ENCODE results near the gene KATNB1.

DNA sequence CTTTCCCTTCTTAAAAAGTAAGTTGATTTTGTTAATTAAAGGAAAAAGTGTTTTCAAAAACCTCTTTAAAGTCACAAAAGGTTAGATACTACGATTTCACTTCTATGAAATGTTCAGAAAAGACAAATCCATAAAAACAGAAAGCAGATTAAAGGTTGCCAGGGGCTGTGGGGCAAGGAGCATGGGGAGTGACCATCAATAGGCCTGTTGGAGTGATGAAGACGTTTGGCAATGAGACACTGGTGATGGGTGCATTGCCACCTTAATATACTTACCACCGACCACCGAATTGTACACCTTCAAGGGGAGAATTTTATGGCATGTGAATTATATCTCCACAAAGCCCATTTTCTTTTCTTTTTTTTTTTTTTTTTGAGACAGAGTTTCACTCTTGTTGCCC lies 47.5 kb downstream of the KATNB1 start:
- TF ChIP-seq, protein P1, sequence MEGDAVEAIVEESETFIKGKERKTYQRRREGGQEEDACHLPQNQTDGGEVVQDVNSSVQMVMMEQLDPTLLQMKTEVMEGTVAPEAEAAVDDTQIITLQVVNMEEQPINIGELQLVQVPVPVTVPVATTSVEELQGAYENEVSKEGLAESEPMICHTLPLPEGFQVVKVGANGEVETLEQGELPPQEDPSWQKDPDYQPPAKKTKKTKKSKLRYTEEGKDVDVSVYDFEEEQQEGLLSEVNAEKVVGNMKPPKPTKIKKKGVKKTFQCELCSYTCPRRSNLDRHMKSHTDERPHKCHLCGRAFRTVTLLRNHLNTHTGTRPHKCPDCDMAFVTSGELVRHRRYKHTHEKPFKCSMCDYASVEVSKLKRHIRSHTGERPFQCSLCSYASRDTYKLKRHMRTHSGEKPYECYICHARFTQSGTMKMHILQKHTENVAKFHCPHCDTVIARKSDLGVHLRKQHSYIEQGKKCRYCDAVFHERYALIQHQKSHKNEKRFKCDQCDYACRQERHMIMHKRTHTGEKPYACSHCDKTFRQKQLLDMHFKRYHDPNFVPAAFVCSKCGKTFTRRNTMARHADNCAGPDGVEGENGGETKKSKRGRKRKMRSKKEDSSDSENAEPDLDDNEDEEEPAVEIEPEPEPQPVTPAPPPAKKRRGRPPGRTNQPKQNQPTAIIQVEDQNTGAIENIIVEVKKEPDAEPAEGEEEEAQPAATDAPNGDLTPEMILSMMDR (conservative IDR thresholded peaks at IDR 0.05 in 1 of 2, IDR thresholded peaks at IDR 0.05 in 1 of 2; ENCODE audit: low read depth in 1 of 2, low read length in 2 of 2) = no peak
- no peak for TF ChIP-seq EZH2 (IDR thresholded peaks at IDR 0.05; ENCODE audit: low read length, missing control alignments)
